HCT116 (cell line): ENCODE results near the gene ICA1L. TPM values are rescaled to one million over a fixed set of nuclear protein-coding genes. Genes with fewer than 3 reads are reported as not detected.

Source experiments
- CBX3 ChIP-seq: IDR thresholded peaks from 2 replicates; pipeline ENCODE4 v1.6.1; 2012; ENCODE audit warnings: low read depth
- CEBPB ChIP-seq: IDR thresholded peaks from 2 replicates; pipeline ENCODE4 v1.6.1; 2012; ENCODE audit warnings: low read depth
- FOSL1 ChIP-seq: IDR thresholded peaks from 2 replicates; pipeline ENCODE4 v1.6.1; 2012; ENCODE audit warnings: low read depth
- RAD21 ChIP-seq: IDR thresholded peaks from 2 replicates; pipeline ENCODE4 v1.6.1; 2012; ENCODE audit warnings: low read depth, mild to moderate bottlenecking
- YY1 ChIP-seq: IDR thresholded peaks from 2 replicates; pipeline ENCODE4 v1.6.1; 2011; ENCODE audit warnings: low read length, low read depth, moderate library complexity, mild to moderate bottlenecking; ENCODE audit not compliant: insufficient replicate concordance; ENCODE audit errors: extremely low read depth
- ZFX ChIP-seq: fragments of 450-650 bp; IDR thresholded peaks from 2 replicates; pipeline ENCODE4 v1.6.1; 2017
- total RNA-seq: library from RNA; stranded (reverse); gene quantifications from one replicate; pipeline ENCODE4 v1.2.1, GENCODE V29; 2021; ENCODE audit not compliant: unreplicated experiment
- TF ChIP-seq, protein P1 (sequence below): IDR thresholded peaks from 2 replicates; pipeline ENCODE4 v1.6.1; 2011; ENCODE audit warnings: mild to moderate bottlenecking, low read length, moderate library complexity; ENCODE audit not compliant: insufficient replicate concordance; ENCODE audit errors: extremely low read depth
- TF ChIP-seq, protein P2 (sequence below): IDR thresholded peaks from 2 replicates; pipeline ENCODE4 v1.6.1; 2012
- TF ChIP-seq, protein P3 (sequence below): IDR thresholded peaks from 2 replicates; pipeline ENCODE4 v1.6.1; 2012; ENCODE audit warnings: low read depth

Gene ICA1L
- total RNA-seq, 1 experiment from 2014 or later: 2.5 TPM

DNA sequence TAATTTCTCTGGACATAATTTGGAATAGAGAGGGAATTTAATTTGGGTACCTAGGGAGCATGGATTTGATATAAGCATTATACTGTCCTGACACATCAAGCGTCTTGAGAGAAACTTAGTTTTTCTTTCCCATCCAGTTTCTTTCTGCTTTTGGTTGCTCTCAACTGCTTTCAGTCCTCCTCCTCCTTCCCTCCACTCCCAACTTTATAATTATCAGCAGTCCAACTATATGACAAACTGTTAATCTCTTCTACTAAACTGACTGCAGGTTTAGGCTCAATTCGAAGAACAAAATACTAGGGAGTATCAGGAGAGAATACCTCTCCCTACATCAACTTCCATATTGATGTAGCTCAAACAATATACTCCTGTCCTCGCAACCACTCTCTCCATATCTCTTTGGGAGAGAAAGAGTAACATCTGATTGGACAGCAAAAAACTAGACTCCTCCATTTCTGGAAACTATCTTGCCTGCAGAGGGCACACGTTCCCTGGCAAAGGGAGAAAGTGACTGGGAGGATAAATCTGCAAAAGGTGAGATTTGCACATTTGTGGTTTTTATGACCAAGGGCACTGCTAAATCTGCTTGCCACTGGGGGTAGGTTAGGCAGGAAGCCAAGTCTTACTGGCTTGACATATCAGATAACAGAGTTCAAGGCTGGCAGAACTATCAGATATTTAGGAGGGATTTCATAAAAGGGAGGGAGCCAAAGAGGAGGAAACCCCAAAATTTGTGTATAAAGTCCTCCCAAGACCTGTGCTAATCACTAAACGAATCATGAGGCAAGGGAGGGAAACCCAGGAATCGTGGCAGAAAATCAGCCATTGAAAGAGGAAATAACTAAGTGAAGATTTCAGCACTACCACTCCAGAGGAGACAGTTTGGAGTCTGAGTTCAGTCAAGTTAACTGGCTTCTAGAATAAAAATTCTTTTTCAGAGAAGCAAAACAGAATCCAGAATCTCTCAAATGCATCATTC, 40.0 kb downstream of the ICA1L start (continued):
- TF ChIP-seq, protein P1, sequence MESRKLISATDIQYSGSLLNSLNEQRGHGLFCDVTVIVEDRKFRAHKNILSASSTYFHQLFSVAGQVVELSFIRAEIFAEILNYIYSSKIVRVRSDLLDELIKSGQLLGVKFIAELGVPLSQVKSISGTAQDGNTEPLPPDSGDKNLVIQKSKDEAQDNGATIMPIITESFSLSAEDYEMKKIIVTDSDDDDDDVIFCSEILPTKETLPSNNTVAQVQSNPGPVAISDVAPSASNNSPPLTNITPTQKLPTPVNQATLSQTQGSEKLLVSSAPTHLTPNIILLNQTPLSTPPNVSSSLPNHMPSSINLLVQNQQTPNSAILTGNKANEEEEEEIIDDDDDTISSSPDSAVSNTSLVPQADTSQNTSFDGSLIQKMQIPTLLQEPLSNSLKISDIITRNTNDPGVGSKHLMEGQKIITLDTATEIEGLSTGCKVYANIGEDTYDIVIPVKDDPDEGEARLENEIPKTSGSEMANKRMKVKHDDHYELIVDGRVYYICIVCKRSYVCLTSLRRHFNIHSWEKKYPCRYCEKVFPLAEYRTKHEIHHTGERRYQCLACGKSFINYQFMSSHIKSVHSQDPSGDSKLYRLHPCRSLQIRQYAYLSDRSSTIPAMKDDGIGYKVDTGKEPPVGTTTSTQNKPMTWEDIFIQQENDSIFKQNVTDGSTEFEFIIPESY: no peak
- TF ChIP-seq, protein P2, sequence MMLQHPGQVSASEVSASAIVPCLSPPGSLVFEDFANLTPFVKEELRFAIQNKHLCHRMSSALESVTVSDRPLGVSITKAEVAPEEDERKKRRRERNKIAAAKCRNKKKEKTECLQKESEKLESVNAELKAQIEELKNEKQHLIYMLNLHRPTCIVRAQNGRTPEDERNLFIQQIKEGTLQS: no peak
- peak; percentile 96 for TF ChIP-seq RAD21
- TF ChIP-seq CBX3: peak; percentile 85
- TF ChIP-seq YY1: peak; percentile 62
- no peak for TF ChIP-seq ZFX
- no peak for TF ChIP-seq CEBPB
- TF ChIP-seq FOSL1: no peak
- TF ChIP-seq, protein P3, sequence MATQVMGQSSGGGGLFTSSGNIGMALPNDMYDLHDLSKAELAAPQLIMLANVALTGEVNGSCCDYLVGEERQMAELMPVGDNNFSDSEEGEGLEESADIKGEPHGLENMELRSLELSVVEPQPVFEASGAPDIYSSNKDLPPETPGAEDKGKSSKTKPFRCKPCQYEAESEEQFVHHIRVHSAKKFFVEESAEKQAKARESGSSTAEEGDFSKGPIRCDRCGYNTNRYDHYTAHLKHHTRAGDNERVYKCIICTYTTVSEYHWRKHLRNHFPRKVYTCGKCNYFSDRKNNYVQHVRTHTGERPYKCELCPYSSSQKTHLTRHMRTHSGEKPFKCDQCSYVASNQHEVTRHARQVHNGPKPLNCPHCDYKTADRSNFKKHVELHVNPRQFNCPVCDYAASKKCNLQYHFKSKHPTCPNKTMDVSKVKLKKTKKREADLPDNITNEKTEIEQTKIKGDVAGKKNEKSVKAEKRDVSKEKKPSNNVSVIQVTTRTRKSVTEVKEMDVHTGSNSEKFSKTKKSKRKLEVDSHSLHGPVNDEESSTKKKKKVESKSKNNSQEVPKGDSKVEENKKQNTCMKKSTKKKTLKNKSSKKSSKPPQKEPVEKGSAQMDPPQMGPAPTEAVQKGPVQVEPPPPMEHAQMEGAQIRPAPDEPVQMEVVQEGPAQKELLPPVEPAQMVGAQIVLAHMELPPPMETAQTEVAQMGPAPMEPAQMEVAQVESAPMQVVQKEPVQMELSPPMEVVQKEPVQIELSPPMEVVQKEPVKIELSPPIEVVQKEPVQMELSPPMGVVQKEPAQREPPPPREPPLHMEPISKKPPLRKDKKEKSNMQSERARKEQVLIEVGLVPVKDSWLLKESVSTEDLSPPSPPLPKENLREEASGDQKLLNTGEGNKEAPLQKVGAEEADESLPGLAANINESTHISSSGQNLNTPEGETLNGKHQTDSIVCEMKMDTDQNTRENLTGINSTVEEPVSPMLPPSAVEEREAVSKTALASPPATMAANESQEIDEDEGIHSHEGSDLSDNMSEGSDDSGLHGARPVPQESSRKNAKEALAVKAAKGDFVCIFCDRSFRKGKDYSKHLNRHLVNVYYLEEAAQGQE: no peak
